ENCODE measurements around the gene FXYD7.
"Not testable (repeated sequence)": the region's sequence is repeated elsewhere in the genome, so short reads cannot be mapped to it uniquely, and the experiment has no call there.

The FXYD7 gene

DNA sequence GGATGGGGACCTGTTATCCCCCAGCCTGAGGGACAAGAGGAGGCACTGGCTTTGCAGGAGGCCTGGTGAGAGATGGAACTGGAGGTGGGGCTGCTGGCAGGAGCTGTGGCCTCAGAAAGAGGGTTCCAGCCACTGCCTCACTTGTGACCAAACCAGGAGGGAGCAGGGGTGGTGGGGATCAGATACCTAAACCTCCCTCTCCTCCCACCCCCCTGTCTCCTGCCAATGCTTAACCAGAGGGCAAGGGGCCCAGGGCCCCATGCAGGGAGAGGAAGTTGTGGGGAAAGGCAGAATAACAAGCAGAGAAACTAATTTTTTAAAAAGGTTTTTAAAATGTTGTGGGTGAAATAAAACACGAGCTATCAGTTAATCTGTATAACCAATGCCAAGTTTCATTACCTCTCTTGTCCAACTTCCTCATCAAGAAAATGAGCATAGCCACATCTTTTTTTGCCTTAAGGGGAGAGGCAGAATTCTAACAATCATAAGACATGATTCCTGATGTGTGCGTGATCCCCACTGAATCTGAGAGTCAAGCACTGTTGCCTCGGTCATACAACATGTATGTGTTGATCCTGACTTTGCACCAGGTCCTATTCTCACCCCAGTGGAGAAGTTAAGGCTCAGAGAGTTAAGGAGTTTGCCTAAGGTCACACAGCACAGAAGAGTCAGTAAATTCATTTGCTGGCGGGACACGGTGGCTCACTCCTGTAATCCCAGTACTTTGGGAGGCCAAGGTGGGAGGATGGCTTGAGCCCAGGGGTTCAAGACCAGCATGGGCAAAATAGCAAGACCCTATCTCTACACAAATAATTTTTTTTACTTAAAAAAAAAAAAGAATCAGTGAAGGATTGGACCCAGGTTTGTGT lies 24.4 kb downstream of the FXYD7 start:
- no peak for DNase-seq

DNA sequence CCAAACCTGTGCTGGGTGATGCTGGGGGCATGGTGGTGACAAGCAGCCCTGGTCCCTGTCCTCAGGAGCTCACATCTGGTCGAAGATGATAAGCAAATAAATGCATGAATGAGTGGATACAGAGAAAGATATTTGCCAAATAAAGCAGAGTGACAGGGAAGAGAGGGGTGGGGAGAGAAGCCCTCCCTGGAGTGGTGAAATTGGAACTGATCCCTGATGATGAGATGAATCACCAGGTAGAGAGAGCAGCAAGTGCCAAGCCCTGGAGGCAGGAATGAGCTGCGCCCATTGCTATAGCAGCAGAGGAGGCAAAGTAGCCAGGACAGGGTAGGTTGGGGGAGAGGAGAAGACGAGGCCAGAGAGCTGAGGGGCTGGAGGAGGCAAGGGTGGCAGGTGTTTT lies 25.1 kb downstream of the FXYD7 start:
- DNase-seq, result no peak

DNA sequence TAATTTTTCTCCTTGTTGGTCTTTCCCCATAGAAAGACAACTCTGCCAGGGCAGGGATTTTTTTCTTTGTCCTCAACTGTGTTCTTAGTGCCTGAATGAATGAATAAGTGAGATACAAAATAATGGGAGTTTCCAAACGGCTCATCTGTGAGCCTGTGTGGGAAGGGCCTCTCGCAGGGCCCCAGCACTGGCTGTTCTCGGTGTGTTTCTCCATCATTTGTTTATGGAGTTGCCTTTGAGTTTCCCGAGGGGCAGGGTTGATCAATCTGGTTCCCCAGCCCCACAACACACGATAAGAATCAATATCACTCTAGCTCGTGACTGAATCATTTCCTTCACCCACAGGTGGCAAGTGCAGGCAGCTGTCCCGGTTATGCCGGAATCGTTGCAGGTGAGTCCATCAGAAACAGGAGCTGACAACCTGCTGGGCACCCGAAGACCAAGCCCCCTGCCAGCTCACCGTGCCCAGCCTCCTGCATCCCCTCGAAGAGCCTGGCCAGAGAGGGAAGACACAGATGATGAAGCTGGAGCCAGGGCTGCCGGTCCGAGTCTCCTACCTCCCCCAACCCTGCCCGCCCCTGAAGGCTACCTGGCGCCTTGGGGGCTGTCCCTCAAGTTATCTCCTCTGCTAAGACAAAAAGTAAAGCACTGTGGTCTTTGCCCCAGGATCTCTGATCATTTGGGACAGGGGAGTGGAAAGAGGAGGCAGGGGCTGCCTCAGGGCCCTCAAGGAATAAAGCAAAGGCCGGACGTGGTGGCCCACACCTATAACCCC lies 26.4 kb downstream of the FXYD7 start:
- DNase-seq, result no peak

DNA sequence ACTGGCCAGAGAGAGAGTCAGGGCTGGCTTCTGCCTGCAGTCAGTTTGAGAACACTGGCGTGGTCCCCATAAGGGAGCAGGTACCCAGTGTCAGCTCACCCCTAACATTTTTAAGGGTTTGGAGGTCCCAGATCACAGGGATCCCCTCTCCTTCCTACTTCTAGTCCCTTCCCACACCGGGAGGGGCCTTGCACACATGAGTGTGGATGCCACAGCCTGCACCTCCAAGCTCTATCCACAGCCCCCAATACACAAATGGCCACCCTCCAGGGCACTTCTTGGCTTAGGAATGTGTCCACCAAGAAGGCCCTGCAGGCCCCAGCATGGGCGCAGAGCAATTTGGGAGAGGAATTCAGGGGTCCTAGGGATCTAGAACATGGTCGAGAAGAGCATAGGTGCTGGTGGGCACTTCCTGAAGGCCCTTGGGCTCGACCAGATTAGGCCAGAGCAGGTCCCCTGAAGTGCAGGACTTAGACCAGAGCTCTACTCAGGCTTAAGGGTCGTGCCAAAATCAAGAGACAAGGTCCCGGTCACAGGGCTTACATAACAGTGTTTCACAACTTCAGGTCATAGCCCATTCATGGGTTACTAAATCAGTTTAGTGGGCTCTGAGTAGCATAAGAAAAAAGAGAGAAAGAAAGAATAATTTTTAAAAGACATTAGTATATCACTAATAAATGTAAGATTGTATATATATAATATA lies 27.5 kb downstream of the FXYD7 start:
- no peak for DNase-seq

DNA sequence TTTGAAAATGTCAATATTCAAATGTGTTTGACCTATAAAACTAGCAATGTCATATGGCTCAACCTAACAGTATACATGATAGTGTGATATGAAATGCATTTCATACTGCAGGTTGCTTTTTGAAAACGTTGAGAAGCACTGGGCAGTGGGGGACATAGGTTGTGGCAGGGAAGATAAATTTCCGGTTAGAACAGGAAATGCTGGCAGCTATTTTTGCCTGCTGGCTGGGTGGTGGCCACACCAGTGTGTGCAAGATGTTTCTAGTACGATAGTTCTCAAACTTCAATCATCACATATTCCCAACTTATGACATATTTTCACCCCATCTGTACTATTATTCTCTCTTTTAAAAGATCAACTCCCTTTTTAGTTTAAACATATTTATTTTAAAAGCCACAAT lies 28.7 kb downstream of the FXYD7 start:
- no peak for DNase-seq

DNA sequence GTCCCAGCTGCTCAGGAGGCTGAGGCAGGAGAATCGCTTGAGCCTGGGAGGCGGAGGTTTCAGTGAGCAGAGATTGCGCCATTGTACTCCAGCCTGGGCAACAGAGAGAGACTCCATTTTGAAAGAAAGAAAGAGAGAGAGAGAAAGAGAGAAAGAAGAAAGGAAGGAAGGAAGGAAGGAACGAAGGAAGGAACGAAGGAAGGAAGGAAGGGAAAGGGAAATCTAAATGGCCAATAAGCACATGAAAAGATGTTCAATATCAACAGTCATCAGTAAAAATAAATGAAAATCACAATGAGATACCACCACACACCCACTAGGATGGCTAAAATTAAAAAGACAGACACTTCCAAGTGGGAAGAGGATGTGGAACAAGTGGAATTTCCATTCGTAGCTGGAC lies 31.2 kb downstream of the FXYD7 start:
- DNase-seq, result no peak

DNA sequence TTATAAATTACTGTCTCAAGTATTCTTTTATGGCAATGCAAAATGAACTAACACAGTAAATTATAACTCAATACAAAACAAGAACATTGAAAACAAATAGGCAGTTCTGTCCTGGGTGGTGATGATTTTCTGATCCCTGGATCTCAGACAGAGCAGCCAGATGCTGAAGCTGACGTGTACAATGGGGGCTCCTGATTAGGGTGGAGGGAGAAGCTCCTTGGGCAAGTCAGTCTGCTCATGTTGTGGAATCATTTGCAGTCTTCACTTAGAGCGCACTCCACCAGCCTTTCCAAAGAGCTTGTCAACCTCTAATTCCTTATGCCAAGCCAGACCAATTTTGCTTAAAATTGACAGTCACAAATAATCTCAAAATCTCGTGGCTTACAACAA lies 33.1 kb downstream of the FXYD7 start:
- no peak for DNase-seq

DNA sequence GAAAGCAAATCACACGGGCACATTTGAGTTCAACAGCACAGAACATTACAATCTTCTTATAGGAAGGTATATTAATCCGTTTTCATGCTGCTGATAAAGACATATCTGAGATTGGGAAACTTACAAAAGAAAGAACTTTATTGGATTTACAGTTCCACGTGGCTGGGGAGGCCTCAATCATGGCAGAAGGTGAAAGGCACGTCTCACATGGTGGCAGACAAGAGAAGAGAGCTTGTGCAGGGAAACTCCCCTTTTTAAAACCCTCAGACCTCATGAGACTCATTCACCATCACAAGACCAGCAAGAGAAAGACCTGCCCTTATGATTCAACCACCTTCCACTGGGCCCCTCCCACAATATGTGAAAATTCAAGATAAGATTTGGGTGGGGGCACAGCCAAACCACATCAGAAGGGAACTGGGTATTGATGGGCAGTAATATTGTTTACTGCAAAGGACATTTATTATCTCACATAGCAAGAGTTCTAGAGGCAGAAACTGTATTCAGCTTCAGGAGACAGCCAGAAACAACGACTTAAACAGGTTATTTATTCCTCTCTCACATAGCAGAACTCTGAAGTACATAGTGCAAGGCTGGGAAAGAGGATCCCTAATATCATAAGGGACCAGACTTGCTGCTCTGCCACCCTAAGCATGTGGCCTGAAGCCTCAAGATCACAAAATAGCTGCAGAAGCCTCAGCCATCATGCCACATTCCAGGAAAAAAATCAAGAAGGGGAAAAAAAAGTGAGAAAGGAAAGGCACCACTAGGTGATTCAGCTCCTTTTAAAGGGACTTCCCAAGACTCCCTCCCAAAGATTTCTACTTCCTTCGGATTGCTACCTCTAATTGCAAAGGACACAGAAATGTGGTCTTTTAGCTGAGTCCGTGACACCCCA lies 34.6 kb downstream of the FXYD7 start:
- DNase-seq, result no peak

DNA sequence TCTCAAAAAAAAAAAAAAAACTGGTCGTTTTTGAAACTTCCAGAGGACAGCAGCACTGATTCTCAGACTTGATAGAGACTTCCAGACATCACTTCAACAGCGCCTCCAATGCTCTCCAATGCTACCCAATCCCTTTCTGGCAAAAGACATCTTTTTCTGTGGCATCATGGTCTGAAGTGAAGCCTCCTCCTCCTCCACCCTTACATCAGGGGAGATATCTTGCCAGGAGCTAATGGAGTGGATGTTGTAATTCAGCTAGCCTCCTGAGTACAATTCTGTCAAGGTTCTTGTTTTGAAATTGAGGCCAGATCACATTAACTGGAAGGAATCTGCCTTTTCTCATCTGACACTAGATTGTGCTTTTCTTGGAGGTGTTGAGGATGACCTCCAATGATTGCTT lies 35.6 kb downstream of the FXYD7 start:
- no peak for DNase-seq

DNA sequence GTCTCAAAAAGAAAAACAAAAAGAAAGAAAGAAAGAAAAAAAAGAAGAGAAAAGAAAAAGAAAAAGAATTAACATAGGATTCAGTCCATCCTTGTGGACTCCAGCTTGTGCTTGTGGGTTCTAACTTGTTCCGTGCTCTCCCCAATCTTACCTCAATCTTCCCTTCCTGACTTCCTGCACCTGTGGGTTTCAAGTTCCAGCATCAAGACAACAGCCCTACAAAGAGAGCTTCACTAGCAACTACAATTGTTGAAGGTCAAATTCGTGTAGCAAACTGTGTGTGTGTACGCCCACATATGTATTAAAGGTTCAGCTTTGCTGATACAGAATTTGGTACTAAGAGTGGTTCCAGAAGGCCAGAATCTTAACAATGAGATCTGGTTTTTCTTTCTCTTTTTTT lies 36.8 kb downstream of the FXYD7 start:
- DNase-seq, result no peak

DNA sequence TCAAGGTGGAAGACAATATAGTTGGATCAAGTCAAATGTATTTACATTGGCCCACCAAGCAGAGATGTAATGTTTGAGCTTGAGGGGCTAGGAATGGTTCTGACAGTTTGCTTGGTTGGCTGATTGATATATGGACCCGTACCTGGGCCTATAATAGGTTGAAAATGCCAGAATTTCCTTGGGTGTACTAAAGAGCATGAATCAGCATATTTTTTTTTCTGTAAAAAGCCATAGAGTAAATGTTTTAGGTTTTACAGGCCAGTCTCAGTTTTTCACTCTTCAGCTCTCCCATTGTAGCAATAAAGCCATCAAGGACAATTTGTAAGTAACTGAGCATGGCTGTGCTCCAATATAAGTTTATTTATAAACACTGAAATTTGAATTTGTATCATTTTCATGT lies 38.3 kb downstream of the FXYD7 start:
- DNase-seq, result no peak

DNA sequence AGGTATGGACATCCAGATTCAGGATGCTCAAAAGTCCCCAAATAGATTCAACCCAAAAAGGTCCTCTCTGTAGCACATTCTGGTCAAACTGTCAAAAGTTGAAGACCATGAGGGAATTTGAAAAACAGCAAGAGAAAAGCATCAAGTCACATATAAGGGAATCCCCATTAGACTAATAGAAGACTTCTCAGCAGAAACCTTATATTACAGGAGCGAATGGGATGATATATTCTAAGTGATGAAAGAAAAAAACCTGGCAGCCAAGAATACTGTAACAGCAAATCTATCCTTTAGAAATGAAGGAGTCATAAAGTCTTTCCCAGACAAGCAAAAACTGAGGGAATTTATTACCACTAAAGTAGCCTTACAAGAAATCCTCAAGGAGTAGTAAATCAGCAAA lies 41.2 kb downstream of the FXYD7 start:
- DNase-seq, result no peak

DNA sequence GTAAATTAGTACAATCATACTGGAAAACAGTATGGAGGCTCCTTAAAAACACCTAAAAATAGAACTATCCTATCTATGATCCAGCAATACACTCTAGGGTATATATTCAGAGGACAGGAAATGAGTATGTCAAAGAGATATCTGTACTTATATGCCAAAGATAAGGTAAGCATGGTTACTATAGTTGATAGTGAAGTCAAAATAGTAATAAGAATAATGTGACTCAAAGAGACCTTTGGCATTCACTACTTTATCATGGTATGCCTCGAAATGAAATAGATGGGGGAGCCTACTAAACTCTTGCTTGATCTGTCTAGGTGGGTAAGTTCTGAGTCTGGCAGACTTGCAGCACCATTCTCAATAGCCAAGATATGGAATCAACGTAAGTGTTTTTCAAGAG lies 41.8 kb downstream of the FXYD7 start:
- no peak for DNase-seq

DNA sequence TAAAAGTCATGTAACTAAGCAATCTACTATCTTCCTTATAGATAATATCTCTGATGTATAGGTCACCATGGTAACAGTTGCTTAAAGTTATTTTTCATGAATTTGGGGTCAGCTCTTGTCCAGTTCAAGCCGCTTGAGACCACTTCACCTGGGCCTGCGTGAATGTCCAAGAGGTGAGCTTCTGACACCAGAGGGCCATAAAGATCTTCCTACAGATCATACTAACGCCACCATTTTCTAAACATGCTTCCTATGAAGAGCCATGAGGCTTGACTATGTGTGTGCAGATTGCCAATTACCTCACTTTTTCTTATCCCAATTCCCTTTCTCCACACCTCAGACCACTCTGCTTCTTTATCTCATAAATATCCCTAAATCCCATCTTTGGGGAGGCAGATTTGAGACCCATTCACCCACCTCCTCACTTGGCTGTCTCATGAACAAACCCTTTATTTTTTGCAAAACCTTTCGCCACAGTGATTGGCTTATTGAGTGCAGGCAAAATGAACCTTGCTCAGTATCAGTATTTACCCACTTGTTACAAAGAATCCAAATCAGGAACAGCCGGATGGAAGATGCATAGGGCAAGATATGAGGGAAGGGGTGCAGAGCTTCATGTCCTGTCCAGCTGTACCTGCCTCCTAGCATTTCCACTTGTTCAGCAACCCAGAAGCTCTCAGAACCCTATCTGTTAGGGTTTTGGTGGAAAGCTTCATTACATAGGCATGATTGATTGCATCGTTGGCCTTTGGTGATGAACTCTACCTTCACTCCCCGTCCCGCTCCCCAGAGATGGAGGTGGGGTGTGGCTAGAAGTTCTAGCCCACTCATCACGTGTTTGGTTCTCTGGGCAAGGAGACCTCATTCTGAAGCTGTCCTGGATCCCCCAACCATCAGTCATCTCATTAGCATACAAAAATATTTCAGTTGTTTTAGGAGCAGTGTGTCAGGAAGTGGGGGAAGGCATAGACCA lies 51.2 kb downstream of the FXYD7 start:
- no peak for DNase-seq

DNA sequence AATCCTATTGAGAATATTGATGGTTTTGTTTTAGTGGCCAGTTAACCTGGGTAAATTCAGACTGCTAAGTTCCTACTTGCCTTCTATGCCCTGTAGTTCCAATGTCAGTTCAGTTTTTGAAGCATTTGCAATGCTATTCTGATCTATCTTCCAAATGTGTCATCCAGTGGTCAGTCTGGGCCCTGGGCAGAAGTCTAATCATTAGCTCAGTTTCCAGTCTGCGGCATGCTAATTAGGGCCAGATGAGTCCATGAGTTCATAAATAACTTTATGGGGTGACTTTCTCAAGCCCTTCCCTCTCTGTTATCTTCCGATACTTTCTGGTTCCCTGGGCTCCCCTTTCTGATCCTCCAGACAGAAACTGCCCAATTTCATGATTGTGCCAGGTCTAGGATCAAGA lies 52.8 kb downstream of the FXYD7 start:
- no peak for DNase-seq

DNA sequence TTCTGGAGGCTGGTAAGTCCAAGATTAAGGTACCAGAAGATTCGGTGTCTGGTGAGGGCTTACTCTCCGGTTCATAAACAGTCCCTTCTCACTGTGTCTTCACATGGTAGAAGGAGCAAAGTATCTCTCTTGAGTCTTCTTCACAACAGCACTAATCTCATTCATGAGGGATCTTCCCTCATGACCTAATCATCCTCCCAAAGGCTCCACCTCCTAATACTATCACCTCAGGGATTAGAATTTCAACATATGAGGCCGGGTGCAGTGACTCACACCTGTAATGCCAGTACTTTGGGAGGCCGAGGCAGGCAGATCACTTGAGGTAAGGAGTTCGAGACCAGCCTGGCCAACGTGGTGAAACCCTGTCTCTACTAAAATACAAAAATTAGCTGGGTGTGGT lies 53.8 kb downstream of the FXYD7 start:
- not testable (repeated sequence) for DNase-seq

DNA sequence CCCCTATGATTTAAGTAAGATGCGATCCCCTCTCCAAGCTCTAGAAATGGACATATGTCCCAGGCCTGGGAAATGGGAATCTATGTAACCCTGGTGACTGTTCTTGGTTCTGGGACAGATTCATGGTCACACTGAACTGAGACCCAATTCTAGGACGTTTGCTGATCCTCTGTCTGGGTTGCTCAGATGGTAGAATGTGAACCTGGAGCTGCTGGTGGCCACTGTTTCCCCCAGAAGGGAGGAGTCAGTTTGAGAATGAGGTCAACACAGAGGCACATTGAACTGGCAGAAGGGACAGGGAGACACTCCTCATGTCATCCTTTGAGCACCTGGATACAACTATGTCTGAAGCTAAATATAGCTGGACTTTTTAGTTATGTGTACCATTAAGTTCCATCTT lies 56.4 kb downstream of the FXYD7 start:
- no peak for DNase-seq

DNA sequence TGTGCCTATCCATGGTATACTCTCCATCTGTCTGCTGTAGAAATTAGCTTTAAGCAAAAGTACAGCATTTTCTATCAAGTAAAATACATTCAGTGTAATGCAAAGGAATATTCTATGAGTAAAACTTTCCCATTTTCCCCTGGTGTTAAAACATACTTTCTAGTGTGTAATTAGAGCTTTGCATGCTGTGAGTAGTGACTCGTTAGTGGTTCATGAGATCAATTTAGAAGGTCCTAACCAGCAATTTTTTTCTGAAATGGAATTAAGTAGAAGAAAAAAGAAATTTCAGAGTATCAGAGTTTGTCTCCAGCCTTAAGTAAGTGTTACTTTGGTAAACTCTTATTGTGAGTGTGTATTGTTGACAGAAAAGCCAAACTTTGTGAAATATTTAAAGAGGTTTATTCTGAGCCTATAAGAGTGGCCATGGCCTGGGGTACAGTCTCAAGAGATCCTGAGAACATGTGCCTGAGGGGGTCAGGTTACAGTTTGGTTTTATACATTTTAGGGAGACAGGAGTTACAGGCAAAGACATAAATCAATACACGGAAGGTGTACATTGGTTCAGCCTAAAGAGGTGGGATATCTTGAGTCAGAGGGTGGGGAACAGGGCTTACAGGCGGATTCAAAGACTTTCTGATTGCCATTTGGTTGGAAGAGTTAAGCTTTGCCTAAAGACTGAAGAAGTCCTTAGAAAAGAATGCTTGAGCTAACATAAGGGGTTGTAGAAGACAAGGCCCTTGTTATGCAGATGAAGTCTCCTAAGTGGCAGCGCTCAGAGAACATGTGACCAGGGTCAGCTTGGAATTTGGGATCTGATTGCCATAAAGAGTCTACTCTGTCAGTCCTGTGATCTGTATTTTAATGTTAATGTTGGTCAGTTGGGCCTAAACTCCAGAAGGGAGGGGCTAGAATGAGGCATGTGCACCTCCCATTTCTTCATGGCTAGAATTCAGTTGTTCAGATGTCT lies 60.0 kb downstream of the FXYD7 start:
- no peak for DNase-seq
